ENCODE data around the gene IER5L. TPM values are rescaled to one million over a fixed set of nuclear protein-coding genes. Genes with fewer than 3 reads are reported as not detected.
"Not testable (repeated sequence)": the region's sequence is repeated elsewhere in the genome, so short reads cannot be mapped to it uniquely, and the experiment has no call there.

The IER5L gene
- total and polyA plus RNA-seq, 2 experiments from 2014 or later: 21.5 to 77.4 TPM

- H3K4me3 ChIP-seq: no peak overlapping the region
- H3K4me1 ChIP-seq (ENCODE audit: low read depth): peaks cover 5% of the 10 kb centered on the region
- H3K27ac ChIP-seq: peak overlapping the region; percentile 76
- DNase-seq (ENCODE audit: low read depth in 1 of 2, low spot score in 1 of 2): no peak
- H3K27me3 ChIP-seq: no peaks in the 10 kb centered on the region
- TF ChIP-seq, protein P1, sequence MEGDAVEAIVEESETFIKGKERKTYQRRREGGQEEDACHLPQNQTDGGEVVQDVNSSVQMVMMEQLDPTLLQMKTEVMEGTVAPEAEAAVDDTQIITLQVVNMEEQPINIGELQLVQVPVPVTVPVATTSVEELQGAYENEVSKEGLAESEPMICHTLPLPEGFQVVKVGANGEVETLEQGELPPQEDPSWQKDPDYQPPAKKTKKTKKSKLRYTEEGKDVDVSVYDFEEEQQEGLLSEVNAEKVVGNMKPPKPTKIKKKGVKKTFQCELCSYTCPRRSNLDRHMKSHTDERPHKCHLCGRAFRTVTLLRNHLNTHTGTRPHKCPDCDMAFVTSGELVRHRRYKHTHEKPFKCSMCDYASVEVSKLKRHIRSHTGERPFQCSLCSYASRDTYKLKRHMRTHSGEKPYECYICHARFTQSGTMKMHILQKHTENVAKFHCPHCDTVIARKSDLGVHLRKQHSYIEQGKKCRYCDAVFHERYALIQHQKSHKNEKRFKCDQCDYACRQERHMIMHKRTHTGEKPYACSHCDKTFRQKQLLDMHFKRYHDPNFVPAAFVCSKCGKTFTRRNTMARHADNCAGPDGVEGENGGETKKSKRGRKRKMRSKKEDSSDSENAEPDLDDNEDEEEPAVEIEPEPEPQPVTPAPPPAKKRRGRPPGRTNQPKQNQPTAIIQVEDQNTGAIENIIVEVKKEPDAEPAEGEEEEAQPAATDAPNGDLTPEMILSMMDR (IDR thresholded peaks at IDR 0.05; ENCODE audit: low read depth, low read length): no peak
- no peaks in the 10 kb centered on the region for H3K36me3 ChIP-seq
- H3K9me3 ChIP-seq (ENCODE audit: low read depth): no peaks in the 10 kb centered on the region
Measured at GRCh38 chr9:129163753-129164152, 14.3 kb downstream of the IER5L start.

GRCh38 chr9:129163198-129163670 is 14.8 kb downstream of the IER5L start:
- not testable (repeated sequence) for H3K27me3 ChIP-seq; H3K4me3 ChIP-seq; H3K9me3 ChIP-seq (ENCODE audit: low read depth); H3K36me3 ChIP-seq; H3K4me1 ChIP-seq (ENCODE audit: low read depth)
- DNase-seq (ENCODE audit: low read depth in 1 of 2, low spot score in 1 of 2): peak in 1 of 2 donors; percentile 46
- peak overlapping the region; percentile 76 for H3K27ac ChIP-seq

DNA sequence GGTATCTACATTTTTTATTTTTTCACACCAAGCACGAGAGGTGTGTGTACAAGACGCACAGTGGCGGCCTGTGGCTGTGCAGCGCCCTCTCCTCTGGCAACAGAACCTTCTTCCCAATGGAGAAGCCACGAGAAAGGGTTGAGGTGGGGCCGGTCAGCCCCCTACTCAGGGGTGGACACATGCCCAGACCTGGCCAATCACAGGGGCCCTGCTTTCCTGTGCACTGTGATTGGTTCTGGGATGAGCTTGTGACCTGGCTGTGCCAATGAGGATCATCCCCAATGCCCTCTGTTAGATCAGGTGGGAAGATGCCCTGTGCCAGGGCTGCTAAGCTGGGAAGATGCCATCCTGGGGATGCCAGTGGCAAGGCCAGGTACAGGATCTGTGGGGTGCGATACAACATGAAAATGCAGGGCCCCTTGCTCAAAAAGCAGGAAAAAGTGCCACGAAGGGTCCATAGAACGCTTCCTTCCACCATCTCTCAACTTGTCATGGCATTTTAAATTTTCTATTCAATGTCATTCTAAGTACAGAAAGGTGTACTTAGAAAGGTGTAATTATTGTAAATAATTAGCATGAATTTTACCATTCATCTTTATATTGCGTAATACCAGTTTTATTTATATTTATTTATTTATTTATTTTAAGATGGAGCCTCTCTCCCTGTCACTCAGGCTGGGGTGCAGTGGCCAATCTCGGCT is 15.4 kb downstream of the IER5L start:
- no peak for DNase-seq (ENCODE audit: low read depth in 1 of 2, low spot score in 1 of 2)
- no peak overlapping the region for H3K4me3 ChIP-seq
- TF ChIP-seq, protein P1 (IDR thresholded peaks at IDR 0.05; ENCODE audit: low read depth, low read length): no peak

GRCh38 chr9:129161534-129161837 is 16.6 kb downstream of the IER5L start:
- Histone ChIP-seq H3K4me3 (no peak overlapping the region), H3K27ac (no peak overlapping the region), H3K9me3 (ENCODE audit: low read depth) (no peaks in the 10 kb centered on the region), H3K4me1 (ENCODE audit: low read depth) (no peaks in the 10 kb centered on the region), H3K27me3 (no peaks in the 10 kb centered on the region), H3K36me3 (no peaks in the 10 kb centered on the region)
- DNase-seq (ENCODE audit: low read depth in 1 of 2, low spot score in 1 of 2): no peak
- TF ChIP-seq, protein P1 (IDR thresholded peaks at IDR 0.05; ENCODE audit: low read depth, low read length): no peak

More for the DNA sequence above, 15.4 kb downstream of the IER5L start:
- no peak overlapping the region for H3K27ac ChIP-seq
- H3K9me3 ChIP-seq (ENCODE audit: low read depth): no peaks in the 10 kb centered on the region
- no peaks in the 10 kb centered on the region for H3K4me1 ChIP-seq (ENCODE audit: low read depth)
- H3K27me3 ChIP-seq: no peaks in the 10 kb centered on the region
- no peaks in the 10 kb centered on the region for H3K36me3 ChIP-seq

DNA sequence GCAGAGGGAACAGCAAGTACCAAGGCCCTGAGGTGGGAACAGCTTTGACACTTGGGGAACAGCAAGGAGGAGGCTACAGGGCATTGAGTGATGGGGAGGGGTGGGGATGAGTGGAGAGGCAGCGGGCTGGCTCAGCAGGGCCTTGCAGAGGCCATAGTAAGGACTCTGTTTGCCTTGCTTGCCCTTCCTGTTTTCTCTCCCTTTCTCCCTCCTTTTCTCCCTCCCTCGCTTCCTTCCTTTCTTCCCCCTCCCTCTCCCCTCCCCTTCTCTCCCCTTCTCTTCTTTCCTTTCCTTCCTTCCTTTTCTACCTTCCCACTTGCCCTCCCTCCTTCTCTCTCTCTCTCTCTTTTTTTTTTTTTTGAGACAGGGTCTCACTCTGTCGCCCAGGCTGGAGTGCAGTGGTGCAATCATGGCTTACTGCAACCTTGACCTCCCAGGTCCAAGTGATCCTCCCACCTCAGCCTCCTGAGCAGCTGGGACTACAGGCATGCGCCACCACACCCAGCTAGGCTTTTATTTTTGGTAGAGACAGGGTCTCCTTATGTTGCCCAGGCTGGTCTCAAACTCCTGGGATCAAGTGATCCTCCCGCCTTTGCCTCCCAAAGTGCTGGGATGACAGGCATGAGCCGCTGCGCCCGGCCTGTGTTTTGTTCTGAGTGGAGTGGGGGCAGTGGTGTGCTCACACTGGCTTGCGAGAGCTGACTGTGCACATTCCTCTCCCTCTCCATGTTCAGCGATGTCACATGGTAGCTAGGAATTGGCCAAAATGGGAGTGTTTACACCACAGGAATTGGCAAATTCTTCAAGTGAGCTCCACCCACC is 17.1 kb downstream of the IER5L start:
- no peaks in the 10 kb centered on the region for H3K27me3 ChIP-seq
- H3K9me3 ChIP-seq (ENCODE audit: low read depth): no peaks in the 10 kb centered on the region
- no peak overlapping the region for H3K4me3 ChIP-seq
- H3K27ac ChIP-seq: no peak overlapping the region
- no peaks in the 10 kb centered on the region for H3K36me3 ChIP-seq
- DNase-seq (ENCODE audit: low read depth in 1 of 2, low spot score in 1 of 2): peak in 1 of 2 donors; percentile 46
- TF ChIP-seq, protein P1 (IDR thresholded peaks at IDR 0.05; ENCODE audit: low read depth, low read length): no peak
- H3K4me1 ChIP-seq (ENCODE audit: low read depth): no peaks in the 10 kb centered on the region

DNA sequence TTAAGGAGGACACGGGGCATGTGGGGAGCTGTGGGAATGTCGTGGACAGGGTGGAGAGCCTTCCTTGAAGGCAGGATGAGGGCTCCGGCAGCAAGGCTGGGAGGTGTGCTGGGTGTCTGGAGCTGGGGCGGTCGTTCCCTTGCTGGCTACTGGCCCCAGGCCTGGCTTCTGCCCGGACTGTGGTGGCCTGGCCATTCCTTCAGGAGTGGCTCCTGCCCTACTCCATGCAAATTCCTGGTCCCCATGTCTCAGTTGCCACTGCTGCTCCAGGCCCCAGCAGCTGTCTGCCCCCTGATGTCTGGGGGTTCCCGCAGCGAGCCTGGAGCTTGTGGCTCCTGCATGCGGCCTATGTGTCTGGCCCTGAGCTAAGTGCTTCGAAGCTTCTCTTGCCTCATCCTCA is 21.9 kb downstream of the IER5L start:
- H3K9me3 ChIP-seq (ENCODE audit: low read depth): no peaks in the 10 kb centered on the region
- no peaks in the 10 kb centered on the region for H3K4me1 ChIP-seq (ENCODE audit: low read depth)
- no peak overlapping the region for H3K27ac ChIP-seq
- TF ChIP-seq, protein P1 (IDR thresholded peaks at IDR 0.05; ENCODE audit: low read depth, low read length): no peak
- no peaks in the 10 kb centered on the region for H3K27me3 ChIP-seq
- DNase-seq (ENCODE audit: low read depth in 1 of 2, low spot score in 1 of 2): no peak
- no peak overlapping the region for H3K4me3 ChIP-seq
- no peaks in the 10 kb centered on the region for H3K36me3 ChIP-seq
